Smooth muscle cell (in vitro differentiated cells): ENCODE measurements around the gene FAM32A. TPM values are rescaled to one million over a fixed set of nuclear protein-coding genes. Genes with fewer than 3 reads are reported as not detected.

ENCODE experiments used
- DNase-seq: peaks from one replicate; lab custom pipeline; 2025; ENCODE audit not compliant: unreplicated experiment; lab: John Stamatoyannopoulos, UW
- H2AFZ ChIP-seq: fragments of 200-600 bp; sonication (generic); 2 replicates; pipeline ENCODE4 v1.6.0; 2016; ENCODE audit warnings: antibody characterized with exemption, low read depth, mild to moderate bottlenecking
- H3F3A ChIP-seq: fragments of 200-600 bp; sonication (generic); 2 replicates; pipeline ENCODE4 v1.6.0; 2017; ENCODE audit warnings: antibody characterized with exemption, low read depth
- H3K27ac ChIP-seq: fragments of 200-600 bp; sonication (generic); 2 replicates; pipeline ENCODE4 v1.5.1; 2016; ENCODE audit warnings: low read depth, mild to moderate bottlenecking
- H3K27me3 ChIP-seq: fragments of 200-600 bp; sonication (generic); 2 replicates; pipeline ENCODE4 v1.6.1; 2016; ENCODE audit warnings: low read depth, mild to moderate bottlenecking
- H3K36me3 ChIP-seq: fragments of 200-600 bp; sonication (generic); 2 replicates; pipeline ENCODE4 v1.5.1; 2016; ENCODE audit warnings: low read depth
- H3K4me1 ChIP-seq: fragments of 200-600 bp; sonication (generic); 2 replicates; pipeline ENCODE4 v1.5.1; 2016; ENCODE audit warnings: low read depth
- H3K4me2 ChIP-seq: fragments of 200-600 bp; sonication (generic); 2 replicates; pipeline ENCODE4 v1.6.0; 2016; ENCODE audit warnings: mild to moderate bottlenecking
- H3K4me3 ChIP-seq: fragments of 200-600 bp; sonication (generic); 2 replicates; pipeline ENCODE4 v1.5.1; 2016; ENCODE audit warnings: mild to moderate bottlenecking
- H3K79me2 ChIP-seq: fragments of 200-600 bp; sonication (generic); 2 replicates; pipeline ENCODE4 v1.6.0; 2016; ENCODE audit warnings: low read depth, mild to moderate bottlenecking
- H3K9ac ChIP-seq: fragments of 200-600 bp; sonication (generic); 2 replicates; pipeline ENCODE4 v1.6.0; 2016; ENCODE audit warnings: low read depth
- H3K9me3 ChIP-seq: fragments of 200-600 bp; sonication (generic); replicated peaks from 2 replicates; pipeline ENCODE4 v1.5.1; 2016; ENCODE audit warnings: low read depth
- H4K20me1 ChIP-seq: fragments of 200-600 bp; sonication (generic); 2 replicates; pipeline ENCODE4 v1.6.0; 2016; ENCODE audit warnings: low read depth
- WGBS: methylation state at CpG from one replicate; pipeline ENCODE4 v1.1.7; 2016; ENCODE audit warnings: low lambda C conversion rate; 5-methylcytosine and 5-hydroxymethylcytosine counted together
- polyA plus RNA-seq: library from polyadenylated mRNA; unstranded; fragments of >200 nt; fragmentation: Nextera tagmentation; extraction: Ambion mirVana; gene quantifications from 2 replicates; pipeline ENCODE4 v1.2.1, GENCODE V29; 2016
- total RNA-seq: library from RNA; depleted of rRNA; stranded (reverse); fragments of >200 nt; gene quantifications from 2 replicates; pipeline ENCODE4 v1.2.3, GENCODE V29; 2014
- TF ChIP-seq, protein P1 (sequence below): fragments of 200-600 bp; sonication (generic); IDR thresholded peaks from 2 replicates; pipeline ENCODE4 v1.5.1; 2017; ENCODE audit warnings: borderline replicate concordance, mild to moderate bottlenecking, antibody characterized with exemption; ENCODE audit not compliant: insufficient read depth, poor library complexity, severe bottlenecking

The FAM32A gene
- total and polyA plus RNA-seq, 2 experiments from 2014 or later, result 109 to 132 TPM

DNA sequence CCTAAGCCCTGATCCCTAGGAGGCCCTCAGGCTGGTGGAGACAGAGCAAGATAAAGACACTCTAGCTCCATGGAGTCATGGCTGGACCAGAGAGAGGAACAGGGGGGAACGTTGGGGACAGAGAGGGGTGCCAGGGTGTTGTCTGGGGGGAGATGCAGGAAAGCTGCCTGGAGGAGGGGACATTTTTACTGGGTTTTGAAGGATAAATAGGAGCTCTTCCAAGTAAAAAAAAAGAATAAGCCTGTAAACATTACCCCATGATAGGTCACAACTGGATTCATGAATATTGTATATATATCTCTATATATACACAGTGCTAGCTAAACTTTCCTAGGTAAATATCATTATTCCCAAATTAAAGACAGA lies 41.0 kb upstream of the FAM32A start:
- Histone ChIP-seq H3K9ac (no peak overlapping the region), H3K27me3 (no peaks in the 10 kb centered on the region), H3K36me3 (no peaks in the 10 kb centered on the region), H4K20me1 (no peaks in the 10 kb centered on the region), H3K27ac (no peak overlapping the region), H3K9me3 (no peaks in the 10 kb centered on the region), H3K4me3 (no peak overlapping the region), H3K79me2 (no peaks in the 10 kb centered on the region), H3K4me1 (no peaks in the 10 kb centered on the region), H2AFZ (no peak overlapping the region), H3K4me2 (no peak overlapping the region), H3F3A (no peaks in the 10 kb centered on the region)
- no peak for DNase-seq
- 88% methylated on average over 1 of the region's 1 CpG for WGBS
- TF ChIP-seq, protein P1, sequence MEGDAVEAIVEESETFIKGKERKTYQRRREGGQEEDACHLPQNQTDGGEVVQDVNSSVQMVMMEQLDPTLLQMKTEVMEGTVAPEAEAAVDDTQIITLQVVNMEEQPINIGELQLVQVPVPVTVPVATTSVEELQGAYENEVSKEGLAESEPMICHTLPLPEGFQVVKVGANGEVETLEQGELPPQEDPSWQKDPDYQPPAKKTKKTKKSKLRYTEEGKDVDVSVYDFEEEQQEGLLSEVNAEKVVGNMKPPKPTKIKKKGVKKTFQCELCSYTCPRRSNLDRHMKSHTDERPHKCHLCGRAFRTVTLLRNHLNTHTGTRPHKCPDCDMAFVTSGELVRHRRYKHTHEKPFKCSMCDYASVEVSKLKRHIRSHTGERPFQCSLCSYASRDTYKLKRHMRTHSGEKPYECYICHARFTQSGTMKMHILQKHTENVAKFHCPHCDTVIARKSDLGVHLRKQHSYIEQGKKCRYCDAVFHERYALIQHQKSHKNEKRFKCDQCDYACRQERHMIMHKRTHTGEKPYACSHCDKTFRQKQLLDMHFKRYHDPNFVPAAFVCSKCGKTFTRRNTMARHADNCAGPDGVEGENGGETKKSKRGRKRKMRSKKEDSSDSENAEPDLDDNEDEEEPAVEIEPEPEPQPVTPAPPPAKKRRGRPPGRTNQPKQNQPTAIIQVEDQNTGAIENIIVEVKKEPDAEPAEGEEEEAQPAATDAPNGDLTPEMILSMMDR, result no peak

DNA sequence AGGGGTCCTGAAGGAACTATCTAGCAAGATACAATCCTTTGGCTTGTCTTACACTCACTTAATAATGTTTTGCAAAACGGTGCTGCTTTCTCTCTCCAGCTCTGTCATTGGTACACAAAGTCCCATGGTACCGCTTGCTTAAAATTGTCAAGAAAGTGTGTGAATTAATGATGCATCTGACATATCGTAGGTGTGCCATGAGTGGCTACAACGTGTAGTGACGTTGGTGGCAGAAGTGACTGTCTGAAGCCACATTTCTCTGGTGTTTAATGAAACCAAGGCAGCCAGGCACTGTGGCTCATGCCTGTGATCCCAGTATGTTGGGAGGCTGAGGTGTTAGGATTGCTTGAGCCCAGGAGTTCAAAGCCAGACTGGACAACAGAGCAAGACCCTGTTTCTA lies 39.1 kb upstream of the FAM32A start:
- H3K79me2 ChIP-seq, result no peaks in the 10 kb centered on the region
- H3K4me3 ChIP-seq, result no peak overlapping the region
- DNase-seq, result no peak
- H3F3A ChIP-seq, result no peaks in the 10 kb centered on the region
- no peaks in the 10 kb centered on the region for H3K4me1 ChIP-seq
- H3K4me2 ChIP-seq, result no peak overlapping the region
- WGBS, result 89% methylated on average over 5 of the region's 5 CpGs
- H3K27me3 ChIP-seq, result no peaks in the 10 kb centered on the region
- no peak overlapping the region for H3K9ac ChIP-seq
- TF ChIP-seq, protein P1, result no peak
- H3K27ac ChIP-seq, result no peak overlapping the region
- H3K36me3 ChIP-seq, result no peaks in the 10 kb centered on the region
- H2AFZ ChIP-seq, result no peak overlapping the region
- no peaks in the 10 kb centered on the region for H3K9me3 ChIP-seq
- no peaks in the 10 kb centered on the region for H4K20me1 ChIP-seq

DNA sequence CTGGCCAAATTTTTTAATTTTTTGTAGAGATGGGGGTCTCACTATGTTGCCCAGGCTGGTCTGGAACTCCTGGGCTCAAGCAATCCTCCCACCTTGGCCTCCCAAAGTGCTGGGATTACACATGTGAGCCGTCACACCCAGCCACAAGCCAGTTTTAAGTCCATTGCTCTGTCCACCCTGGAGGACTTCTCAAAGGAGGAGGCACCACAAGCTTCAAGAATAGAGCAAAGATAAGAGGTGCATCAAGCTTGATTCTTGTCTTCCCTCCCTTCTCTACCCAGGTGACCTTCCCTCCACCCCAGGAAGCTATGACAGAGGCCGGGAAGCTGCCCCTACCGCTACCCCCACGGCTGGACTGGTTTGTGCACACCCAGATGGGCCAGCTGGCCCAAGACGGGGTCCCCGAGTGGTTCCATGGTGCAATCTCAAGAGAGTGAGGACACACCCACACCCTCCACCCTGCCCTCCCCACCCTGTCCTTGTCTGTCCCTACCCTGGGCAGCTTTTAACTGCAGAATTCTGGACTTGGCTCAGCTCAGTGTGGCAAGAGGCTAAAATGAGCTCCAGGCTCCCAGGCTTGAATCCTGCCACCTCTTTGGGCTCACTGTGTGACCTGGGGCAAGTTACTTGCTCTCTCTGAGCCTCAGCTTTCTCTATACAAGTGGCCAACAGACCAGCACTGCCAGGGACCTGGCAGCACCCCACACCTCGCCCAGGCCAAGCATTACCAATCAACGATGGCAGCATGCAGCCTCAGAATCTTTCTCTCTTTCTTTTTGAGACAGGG lies 36.6 kb upstream of the FAM32A start:
- TF ChIP-seq, protein P1, result no peak
- Histone ChIP-seq H3K79me2 (no peaks in the 10 kb centered on the region), H3K27me3 (no peaks in the 10 kb centered on the region), H2AFZ (no peak overlapping the region), H3K4me1 (no peaks in the 10 kb centered on the region), H3K4me3 (no peak overlapping the region), H3K4me2 (no peak overlapping the region), H3K36me3 (no peaks in the 10 kb centered on the region), H4K20me1 (no peaks in the 10 kb centered on the region), H3K9ac (no peak overlapping the region), H3F3A (no peaks in the 10 kb centered on the region), H3K9me3 (no peaks in the 10 kb centered on the region), H3K27ac (no peak overlapping the region)
- DNase-seq, result no peak
- WGBS, result 91% methylated on average over 8 of the region's 8 CpGs
